Stimulated activated CD8-positive, alpha-beta memory T cell treated with anti-CD3 and anti-CD28 coated beads, Interleukin-15, amount 100 ng/mL, for 48 hours (primary cell): ENCODE results near the gene PDIA3.
"Not testable (repeated sequence)": the region's sequence is repeated elsewhere in the genome, so short reads cannot be mapped to it uniquely, and the experiment has no call there.

Experiments used
- DNase-seq, 2 donors: peaks; one replicate each; pipeline ENCODE4 v3.0.0-alpha.2; 2020; ENCODE audit warnings: low read depth in 2 of 2

Gene PDIA3

DNA sequence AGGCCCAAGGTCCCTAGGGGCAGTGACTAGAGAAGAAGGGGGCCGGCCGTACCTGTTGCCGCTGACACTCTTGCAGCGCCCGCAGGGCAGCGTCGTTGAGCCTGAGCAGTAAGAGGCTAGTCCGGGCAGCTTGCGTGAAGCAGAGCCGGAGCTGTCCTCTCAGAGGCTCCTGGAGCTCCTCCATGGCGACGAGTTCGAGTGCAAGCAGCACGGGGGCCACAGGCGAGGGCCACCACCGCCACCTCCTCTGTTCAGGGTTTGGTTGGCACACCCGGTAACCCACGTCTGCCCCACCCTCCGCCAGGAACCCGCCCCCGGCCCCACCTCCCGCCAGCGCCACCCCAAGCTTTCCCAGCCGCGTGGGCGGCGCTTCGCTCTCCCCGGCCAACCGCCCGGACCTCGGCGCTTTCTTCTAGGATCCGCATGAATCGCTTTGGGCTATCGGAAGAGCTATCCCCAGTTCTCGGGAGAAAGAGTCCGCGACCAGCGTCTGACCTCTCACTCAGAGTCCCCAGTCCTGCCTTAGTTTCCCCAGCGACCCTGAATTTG, 30.6 kb downstream of the PDIA3 start, which contains the start of gene ELL3:
TSS of gene ELL3 (minus strand) at position 249 of the 549 bp plus-strand sequence. CDS start at position 184, 65 bp downstream.
- DNase-seq: peak; percentile 65

DNA sequence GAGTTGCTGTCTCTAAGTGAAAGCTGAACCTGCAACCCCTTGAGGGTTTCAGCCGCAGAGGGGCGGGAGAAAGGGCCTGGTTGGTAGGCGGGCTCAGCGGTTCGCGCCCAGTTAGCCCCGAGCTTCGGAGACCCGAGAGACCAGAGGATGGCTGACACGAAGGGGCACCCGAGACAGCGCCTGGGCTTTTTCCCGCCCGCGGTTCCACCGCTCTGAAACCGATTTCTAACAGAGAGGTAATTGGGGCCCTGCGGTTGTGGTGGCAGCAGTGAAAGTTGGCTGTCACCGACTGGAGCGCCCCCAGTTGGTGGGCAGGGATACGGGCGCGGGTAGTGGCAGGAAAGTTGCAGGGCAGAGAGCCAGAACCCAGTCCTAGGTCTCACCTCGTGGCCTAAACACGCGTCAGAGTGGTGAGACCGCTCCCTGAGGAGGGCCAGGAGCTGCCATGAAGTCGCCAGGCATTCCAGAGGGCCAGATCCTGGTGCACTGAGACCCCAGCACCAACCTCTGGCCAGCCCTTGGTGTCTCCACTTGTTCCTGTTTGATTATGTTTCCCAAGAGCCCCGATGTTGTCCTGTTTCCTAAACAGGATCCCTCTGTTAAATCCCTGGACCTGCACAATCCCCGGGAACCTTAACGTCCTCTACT, 31.2 kb downstream of the PDIA3 start:
- DNase-seq: peak; percentile 86 to 88

DNA sequence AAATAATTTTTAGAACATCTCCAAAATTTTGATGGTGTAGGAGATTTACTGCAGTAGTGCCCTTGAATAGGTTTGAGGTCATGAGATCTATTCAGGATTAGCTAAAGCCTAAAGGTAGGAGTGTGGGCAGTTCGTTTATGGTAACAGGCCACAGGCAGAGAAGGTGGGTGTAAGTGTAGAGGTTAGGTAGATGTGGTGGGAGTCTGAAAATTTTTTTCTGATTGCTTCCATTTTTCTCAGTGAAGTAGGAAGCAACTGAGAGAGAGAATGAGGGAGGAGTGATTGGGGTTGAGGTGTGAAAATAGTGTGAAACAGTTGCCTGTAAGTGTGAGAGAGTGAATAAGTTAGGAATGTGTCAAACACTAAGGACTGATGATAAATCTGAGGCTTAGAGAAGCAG, 32.8 kb downstream of the PDIA3 start:
- no peak for DNase-seq

DNA sequence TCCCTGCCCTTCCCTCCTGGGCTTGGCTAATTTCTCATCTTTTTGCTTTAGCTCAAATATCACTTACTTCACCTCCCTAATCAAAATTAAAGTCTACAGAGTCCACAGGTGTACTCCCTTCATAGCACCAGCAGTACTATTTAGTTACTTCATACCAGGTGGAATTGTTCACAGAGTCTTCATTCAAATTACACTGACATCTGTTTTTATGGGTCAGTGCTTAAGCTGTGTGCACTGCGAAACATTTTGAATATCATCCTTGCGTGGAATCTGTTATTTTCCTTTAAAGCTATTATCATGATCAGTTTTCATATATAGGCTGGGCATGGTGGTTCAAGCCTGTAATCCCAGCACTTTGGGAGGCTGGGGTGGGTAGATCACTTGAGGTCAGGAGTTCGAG, 43.2 kb downstream of the PDIA3 start:
- DNase-seq: no peak

DNA sequence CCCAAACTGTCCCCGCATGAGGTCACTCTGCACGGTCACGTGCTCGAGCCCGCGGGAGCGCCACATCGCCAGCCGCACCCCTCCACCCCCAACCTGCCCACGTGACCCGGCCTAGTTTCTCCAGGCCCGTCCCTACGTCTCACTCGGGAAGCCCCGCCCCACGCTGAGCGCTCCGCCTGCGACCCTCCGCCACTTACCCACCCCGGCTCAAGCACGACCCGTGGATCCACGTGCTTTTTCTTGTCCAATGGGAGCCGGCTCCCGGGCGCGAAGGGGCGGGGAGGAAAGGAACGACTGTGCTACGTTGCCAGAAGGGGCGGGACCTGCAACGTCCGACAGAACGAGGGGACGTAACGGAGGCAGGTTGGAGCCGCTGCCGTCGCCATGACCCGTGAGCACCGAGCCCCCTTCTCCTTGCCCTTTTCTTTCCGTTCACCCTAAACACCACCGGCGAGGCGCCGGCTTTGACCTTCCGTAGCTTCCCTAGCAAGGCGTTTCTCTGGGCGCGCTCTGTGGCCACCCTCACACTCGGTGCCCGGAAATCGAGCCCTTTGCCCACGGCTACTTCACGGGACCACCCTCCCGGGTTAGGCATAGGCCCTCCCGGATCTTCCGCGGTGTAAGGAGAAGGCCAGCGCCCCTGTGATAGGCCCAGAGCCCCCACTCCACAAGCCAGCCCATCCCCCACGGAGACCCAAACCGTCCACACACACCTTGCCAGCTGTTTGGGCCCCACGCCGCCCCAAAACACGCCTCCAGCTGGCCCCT, 45.9 kb downstream of the PDIA3 start, which contains the start of gene SERF2:
TSS of gene SERF2 (plus strand) at position 328 of the 768 bp plus-strand sequence. CDS start at position 385, 57 bp downstream.
- peak; percentile 100 for DNase-seq

DNA sequence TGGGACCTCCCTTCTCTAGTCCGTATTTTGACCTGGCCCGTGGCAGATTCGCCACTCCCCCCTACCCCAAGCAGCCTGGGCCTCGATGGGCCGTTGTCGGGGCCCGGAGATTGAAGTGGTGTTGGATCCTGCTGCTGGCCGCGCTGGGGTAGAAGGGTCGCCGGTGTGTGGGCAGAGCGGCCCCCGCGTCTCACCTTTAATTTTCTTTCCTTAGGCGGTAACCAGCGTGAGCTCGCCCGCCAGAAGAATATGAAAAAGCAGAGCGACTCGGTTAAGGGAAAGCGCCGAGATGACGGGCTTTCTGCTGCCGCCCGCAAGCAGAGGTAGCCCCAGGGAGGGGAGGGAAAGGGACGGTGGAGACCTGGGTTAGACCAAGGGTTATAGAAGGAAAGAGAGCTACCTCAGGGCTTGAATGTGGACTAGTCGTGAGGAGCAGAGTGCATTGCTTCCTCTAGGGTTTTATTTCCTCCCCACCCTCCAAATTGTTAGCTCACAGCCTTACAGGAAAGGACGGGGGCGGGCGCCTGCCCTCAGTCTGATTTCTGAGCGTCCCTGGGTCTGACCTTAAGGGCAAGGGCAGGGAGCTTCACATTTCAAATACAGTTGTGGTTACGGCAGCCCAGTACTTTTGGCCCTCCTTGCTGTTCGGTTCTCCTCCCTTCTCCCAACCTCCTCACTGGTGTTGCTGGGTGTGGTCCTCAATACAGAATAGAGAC, 46.7 kb downstream of the PDIA3 start:
- no peak for DNase-seq

DNA sequence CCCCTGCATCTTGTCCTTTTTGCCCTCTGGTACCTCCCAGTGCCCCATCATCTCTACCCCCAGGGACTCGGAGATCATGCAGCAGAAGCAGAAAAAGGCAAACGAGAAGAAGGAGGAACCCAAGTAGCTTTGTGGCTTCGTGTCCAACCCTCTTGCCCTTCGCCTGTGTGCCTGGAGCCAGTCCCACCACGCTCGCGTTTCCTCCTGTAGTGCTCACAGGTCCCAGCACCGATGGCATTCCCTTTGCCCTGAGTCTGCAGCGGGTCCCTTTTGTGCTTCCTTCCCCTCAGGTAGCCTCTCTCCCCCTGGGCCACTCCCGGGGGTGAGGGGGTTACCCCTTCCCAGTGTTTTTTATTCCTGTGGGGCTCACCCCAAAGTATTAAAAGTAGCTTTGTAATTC, 47.4 kb downstream of the PDIA3 start:
- DNase-seq: no peak

DNA sequence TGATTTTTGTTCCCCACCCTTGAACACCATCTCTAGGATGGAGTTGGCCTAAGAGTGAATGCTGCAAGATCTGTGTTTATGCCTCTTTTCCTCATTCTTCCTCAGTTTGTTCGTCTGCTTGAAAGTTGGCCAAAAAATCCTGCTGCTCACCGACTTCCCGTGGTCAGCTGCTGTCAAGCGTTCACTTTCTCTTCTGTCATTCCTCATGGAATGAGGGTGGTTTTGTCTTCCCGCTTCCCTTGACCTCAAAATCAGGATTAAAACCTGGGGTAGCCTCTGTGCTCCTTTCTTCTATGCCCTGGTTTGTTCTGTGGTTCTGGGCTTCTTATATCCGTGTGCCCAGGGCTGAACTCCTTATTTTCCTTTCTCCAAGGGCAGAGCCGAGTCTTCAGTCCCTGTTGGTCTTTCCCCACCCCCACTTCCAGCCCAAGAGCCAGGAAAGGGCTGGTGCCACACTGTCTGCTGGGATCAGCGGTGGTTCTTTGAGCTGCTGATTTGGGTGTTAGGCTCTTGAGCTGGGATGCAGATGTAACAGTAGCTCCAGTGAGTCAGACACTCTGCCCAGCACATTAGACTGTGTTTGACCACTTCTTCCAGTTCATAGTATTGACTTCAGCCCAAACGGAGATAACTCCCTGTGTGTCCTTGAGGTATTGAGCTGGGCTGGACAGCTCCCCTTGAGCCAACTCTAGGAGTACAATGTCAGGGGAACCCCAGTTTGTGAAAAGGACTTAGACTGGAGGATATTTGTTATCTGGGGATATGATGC, 48.2 kb downstream of the PDIA3 start:
- DNase-seq: no peak

DNA sequence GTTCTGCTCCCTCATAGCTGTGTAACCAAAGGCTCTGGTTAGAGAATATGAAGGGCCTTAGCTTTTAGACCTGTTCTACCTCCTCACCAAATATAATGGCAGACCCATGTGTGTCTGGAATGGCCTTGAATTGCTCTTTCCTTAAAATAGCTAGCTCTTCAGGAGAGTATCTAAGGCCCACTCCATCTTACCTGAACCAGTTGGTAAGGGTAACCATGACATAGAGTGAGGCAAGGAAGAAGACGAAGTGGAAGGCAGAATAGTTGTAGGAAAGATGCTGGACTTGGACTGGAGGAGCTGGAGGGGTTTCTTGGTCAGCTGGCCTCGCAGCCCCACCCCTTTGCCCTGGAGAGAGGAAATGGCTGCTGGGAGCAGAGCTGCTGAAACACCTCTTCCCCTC, 49.0 kb downstream of the PDIA3 start:
- DNase-seq: no peak

DNA sequence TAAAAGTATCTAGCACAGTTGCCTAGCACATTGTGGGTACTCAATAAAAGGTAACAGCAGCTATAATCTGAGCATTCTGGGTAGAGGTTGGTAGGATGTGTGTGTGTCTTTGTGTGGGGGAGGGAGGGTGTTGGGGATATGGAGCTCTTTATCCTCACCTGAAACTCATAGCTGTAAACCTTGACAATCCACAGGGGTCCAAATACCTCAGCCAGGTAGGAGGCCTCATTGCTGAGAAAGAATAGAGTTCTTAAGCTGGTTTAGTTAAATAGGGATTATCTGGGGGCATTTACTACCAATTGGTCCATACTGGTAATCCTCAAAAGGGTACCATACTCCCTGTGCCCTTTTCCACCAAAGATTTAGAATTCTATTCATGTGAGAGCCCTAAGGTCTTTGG, 49.8 kb downstream of the PDIA3 start:
- DNase-seq: no peak

DNA sequence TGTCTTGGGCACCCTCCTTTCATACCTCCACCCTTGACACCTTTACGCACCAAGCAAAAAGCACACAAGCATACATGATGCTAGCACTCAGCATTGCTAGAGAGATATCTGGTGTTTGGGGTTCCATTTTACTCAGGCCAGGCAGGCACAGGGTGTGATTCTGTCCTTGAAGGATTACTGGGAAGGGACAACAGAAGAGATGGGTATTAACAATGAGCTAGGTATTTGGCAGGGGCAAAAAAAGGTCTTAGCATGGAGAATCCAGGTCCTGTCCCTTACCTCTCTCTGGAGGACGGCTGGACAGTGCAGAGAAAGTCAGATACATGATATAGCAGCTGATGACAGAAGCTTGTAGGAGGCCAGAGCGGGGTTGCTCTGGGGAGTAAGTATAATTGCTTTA, 50.3 kb downstream of the PDIA3 start:
- DNase-seq: no peak

DNA sequence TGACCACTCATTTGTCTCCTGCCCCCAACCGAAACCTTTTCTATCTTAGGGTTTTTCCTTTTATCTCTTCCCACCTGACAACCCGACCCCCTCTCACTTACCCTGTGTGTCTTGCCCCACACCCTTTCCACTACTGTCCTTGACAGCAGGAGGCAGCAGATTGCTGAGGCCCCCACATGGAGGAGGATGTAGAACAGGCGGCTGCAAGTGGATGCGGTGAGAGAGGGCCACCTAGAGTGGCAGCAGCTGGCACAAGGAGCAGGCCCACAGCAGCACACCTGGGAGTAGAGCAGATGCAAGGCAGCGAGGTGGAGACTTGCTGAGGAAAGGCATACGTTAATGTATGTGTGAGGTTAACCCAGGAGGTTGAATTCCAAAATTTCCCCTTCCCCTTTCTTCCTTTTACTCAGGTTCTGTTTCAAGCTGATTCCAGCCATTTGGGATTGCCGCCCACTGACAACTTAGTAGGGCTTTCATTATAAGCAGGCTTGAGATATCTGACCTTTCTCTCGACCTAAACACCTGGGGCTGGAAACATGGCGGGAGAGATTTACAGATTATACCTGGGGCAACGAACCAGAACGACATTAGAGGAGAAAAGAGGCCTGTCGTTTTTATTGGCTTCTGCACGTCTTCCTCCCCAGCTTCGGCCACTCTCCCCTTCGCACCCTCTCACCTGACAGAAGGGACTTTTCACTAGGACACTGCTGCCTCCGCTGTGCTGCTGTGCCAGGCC, 53.1 kb downstream of the PDIA3 start:
- no peak for DNase-seq

DNA sequence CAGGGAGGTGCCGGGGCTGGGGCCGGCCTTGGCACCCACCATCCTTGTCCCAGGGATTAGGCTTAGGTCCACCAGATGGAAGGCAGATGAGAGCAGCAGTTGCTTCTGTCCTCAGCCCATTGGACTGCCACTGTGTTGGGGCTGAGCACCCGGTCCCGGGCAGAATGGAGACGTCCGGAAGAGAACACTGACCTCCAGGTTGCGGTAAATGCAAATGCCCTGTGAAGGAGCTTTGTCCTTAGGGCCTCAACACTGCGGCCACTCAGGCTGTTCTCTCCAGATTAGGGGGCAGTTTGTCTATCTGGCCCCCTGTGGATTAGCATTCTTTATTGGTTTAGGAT, 53.7 kb downstream of the PDIA3 start, which contains the start of gene SERINC4:
TSS of gene SERINC4 (minus strand) at position 276 of the 341 bp plus-strand sequence. CDS start at position 42, 234 bp downstream.
- DNase-seq: no peak

DNA sequence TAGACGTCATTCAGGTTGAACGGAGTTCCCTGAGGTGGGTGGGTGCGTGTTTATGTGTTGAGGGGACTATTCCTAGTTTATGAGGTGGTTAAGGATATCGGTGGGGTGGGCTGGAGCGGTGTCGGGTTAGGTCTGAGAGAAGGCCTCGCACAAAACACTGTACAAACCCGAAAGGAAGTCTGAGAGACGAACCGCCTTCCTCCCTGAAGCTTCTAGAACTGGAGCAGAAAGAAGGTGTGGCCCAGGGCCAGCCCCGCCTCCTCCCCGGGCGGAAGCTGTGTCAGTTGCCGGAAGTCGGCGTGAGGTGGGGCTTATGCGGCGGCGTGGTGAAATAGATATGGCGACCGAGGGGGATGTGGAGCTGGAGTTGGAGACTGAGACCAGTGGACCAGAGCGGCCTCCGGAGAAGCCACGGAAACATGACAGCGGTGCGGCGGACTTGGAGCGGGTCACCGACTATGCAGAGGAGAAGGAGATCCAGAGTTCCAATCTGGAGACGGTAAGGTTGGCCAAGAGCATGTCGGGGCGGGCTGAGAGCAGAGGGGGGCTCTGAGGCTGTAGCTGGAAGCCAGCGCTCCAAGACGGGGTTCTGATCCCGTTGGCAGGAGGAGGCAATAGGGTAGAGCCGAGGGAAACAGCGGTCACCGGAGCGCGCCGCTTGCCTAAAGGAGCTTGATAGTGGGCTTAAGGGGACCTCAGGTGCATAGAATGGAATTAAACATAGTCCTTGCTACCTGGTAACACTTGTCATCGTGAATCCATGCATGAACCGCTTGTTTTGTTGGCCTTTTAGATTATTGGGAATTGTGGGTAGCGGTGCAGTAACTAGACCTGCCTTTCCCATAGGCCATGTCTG, 54.3 kb downstream of the PDIA3 start, which contains the start of gene HYPK:
TSS of gene HYPK (plus strand) at position 314 of the 856 bp plus-strand sequence. CDS start at position 338, 24 bp downstream.
- peak; percentile 83 to 86 for DNase-seq

DNA sequence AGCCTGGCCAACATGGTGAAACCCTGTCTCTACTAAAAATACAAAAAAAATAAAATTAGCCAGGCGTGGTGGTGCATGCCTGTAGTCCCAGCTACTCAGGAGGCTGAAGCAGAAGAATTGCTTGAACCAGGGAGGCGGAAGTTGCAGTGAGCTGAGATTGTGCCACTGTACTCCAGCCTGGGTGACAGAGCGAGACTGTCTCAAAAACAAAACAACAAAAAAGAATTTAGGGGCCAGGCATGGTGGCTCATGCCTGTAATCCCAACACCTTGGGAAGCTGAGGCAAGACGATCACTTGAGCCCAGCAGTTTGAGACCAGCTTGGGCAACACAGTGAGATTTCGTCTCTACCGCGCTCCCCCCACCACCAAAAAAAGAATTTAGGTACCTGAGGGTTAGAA, 56.4 kb downstream of the PDIA3 start:
- not testable (repeated sequence) for DNase-seq

DNA sequence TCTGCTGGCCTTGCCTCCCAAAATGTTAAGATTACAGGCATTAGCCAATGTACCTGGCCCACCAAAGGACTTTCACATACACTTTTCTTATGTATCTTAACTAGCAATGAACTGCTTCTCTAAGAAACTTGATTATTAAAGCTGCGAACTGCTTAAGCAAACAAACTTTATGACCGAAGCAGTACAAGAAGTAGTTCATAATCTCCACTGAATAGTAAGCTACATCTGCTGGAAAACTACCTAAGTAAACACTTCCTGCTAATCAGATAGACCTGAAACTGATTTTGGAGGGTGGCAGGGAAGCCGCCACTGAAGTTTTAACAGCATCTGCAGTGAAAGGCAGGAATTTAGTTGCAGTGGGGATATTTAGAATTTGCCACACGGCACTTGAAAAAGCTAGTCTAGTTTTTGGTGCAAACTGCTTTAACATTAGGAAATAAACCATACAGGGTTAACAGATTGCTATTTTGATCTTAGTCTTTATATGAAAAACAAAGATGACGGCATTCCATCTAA, 62.3 kb downstream of the PDIA3 start:
- DNase-seq: no peak

DNA sequence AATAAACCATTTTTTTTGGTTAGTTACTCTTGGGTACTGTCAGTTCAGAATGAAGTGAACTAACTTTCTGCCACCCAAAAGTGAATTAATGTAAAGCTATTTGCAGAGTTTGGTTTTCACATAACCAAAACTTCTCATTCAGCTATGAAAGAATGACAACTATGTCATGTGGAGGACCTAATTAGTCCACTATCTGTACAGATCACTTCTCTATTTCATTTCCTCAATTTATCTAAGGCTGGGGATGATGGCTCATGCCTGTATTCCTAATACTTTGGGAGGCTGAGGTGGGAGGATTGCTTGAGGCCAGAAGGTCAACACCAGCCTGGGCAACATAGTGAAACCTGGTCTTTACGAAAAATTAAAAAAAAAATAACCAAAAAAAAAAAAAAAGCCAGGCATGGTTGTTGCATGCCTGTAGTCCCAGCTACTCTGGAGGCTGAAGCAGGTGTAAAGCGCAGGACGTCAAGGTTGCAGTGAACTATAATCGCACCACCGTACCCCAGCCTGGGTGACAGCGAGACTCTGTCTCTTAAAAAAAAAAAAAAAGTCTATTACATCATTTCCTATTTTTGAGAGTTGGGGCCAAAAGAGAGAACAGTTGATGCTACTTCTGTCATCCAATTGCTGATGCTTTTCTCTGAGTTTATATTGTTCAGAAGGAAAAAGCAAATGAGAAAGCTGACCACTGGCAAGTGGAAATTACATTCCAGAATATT, 62.9 kb downstream of the PDIA3 start:
- DNase-seq: no peak

DNA sequence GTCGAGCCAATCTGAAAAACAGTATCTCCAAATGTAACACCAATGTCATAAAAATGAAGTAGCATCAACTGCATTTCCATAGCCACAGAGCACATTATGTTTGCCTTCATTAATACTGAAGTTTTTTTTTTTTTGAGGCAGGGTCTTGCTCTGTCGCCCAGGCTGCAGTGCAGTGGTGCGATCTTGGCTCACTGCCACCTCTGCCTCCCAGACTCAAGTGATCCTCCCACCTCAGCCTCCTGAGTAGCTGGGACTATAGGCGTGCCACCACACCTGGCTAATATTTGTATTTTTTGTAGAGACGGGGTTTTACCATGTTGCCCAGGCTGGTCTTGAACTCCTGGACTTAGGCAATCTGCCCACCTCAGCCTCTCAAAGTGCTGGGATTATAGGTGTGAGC, 68.8 kb downstream of the PDIA3 start:
- DNase-seq: not testable (repeated sequence)

DNA sequence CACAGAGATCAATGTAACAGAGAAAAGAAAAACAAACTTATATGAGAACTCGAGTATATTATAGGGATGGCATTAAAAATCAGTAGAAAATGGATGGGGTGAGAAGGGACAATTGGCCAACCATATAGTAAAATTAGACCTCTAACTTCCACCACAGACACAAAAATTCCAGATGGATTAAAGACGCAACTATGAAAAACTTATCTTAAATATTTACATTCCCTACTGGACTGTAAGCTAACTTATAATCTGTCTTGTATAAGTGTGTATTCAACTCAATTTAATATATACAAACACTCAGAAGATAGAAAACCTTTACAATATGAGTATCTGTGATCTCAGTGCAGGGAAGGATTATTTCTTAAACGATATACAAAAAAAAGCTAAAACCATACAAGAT, 75.3 kb downstream of the PDIA3 start:
- DNase-seq: no peak
